ENCODE measurements around the gene BCS1L. TPM values are rescaled to one million over a fixed set of nuclear protein-coding genes. Genes with fewer than 3 reads are reported as not detected.
A peak's percentile ranks its signal among the peaks of the same experiment; 100 is the strongest.

Gene BCS1L
- total and polyA plus RNA-seq, 2 of the 13 experiments (the other 11 are each of a cell fraction or from before 2014, with no cell fraction given), result 48.9 to 76.0 TPM

- TF ChIP-seq HMGXB3 (CRISPR knock-in tag; IDR thresholded peaks at IDR 0.05; ENCODE audit: borderline replicate concordance) (peak; percentile 29; the same call in 1 of the 2 replicates), GATAD1 (CRISPR knock-in tag; IDR thresholded peaks at IDR 0.05) (peak; percentile 95), FOXA3 (CRISPR knock-in tag; IDR thresholded peaks at IDR 0.05) (peak; percentile 23; the same call in 1 of the 2 replicates), GPBP1L1 (CRISPR knock-in tag; IDR thresholded peaks at IDR 0.05) (no peak), FOXA1 (IDR thresholded peaks at IDR 0.05) (no peak), FOXA1 (CRISPR knock-in tag; IDR thresholded peaks at IDR 0.05) (no peak), THAP8 (CRISPR knock-in tag; IDR thresholded peaks at IDR 0.05; ENCODE audit: borderline replicate concordance) (no peak), FOXP1 (IDR thresholded peaks at IDR 0.05) (no peak), FOXP1 (CRISPR knock-in tag; IDR thresholded peaks at IDR 0.05) (peak; percentile 16), ZNF558 (CRISPR knock-in tag; IDR thresholded peaks at IDR 0.05; ENCODE audit: borderline replicate concordance) (0 out of 2 replicates have a peak, but pooled peaks have one; percentile 14), SNRNP70 (IDR thresholded peaks at IDR 0.05; ENCODE audit: low read depth, low read length) (no peak), EEA1 (CRISPR knock-in tag; IDR thresholded peaks at IDR 0.05; ENCODE audit: borderline replicate concordance) (0 out of 2 replicates have a peak, but pooled peaks have one; percentile 73), TSC22D2 (CRISPR knock-in tag; IDR thresholded peaks at IDR 0.05; ENCODE audit: borderline replicate concordance) (peak; percentile 80; the same call in 1 of the 2 replicates), TGIF2 (CRISPR knock-in tag; IDR thresholded peaks at IDR 0.05) (peak; percentile 77; the same call in 1 of the 2 replicates), IRF2 (CRISPR knock-in tag; IDR thresholded peaks at IDR 0.05) (no peak; the same call in 1 of the 2 replicates), ZNF782 (CRISPR knock-in tag; IDR thresholded peaks at IDR 0.05; ENCODE audit: borderline replicate concordance) (peak; percentile 81; the same call in 1 of the 2 replicates), GLI4 (CRISPR knock-in tag; IDR thresholded peaks at IDR 0.05; ENCODE audit: borderline replicate concordance) (peak; percentile 61; the same call in 1 of the 2 replicates), ATF6 (CRISPR knock-in tag; conservative IDR thresholded peaks at IDR 0.05) (0 out of 2 replicates have a peak, but pooled peaks have one; percentile 29), NKX3-1 (CRISPR knock-in tag; IDR thresholded peaks at IDR 0.05) (peak; percentile 86), CREM (IDR thresholded peaks at IDR 0.05) (peak; percentile 87), CREM (CRISPR knock-in tag; IDR thresholded peaks at IDR 0.05) (no peak), ZNF136 (CRISPR knock-in tag; IDR thresholded peaks at IDR 0.05; ENCODE audit: low read depth) (peak; percentile 86; the same call in 1 of the 2 replicates)
These were observed at the start of gene BCS1L, which contains the start of gene ZNF142 (continued) for GRCh38 chr2:218659258-218659987.

Data from HepG2 (cell line).